Type B pancreatic cell (in vitro differentiated cells): Measurements from ENCODE around the gene FAM107A. TPM values are rescaled to one million over a fixed set of nuclear protein-coding genes. Genes with fewer than 3 reads are reported as not detected.
A peak's percentile ranks its signal among the peaks of the same experiment; 100 is the strongest.

Experiments used
- DNase-seq: peaks from one replicate; pipeline ENCODE4 v3.0.0; 2021; ENCODE audit warnings: mixed read lengths; ENCODE audit not compliant: unreplicated experiment; ENCODE audit errors: extremely low spot score
- H3K27ac Mint-ChIP-seq: 2 replicates; pipeline ENCODE4 v1.8.0; 2021; ENCODE audit warnings: mild to moderate bottlenecking, mixed read lengths
- H3K27me3 Mint-ChIP-seq: 2 replicates; pipeline ENCODE4 v1.8.0; 2021; ENCODE audit warnings: mixed read lengths
- H3K36me3 Mint-ChIP-seq: 2 replicates; pipeline ENCODE4 v1.8.0; 2021; ENCODE audit warnings: mixed read lengths
- H3K4me1 Mint-ChIP-seq: one replicate; pipeline ENCODE4 v1.8.0; 2021; ENCODE audit warnings: mixed read lengths; ENCODE audit not compliant: unreplicated experiment
- H3K4me3 Mint-ChIP-seq: 2 replicates; pipeline ENCODE4 v1.8.0; 2021; ENCODE audit warnings: mild to moderate bottlenecking, mixed read lengths
- H3K9me3 Mint-ChIP-seq: 2 replicates; pipeline ENCODE4 v1.8.0; 2021; ENCODE audit warnings: mixed read lengths
- CTCF ChIP-seq: fragments of 200-600 bp; sonication (generic); conservative IDR thresholded peaks from 2 replicates; pipeline ENCODE4 v1.5.0; 2021; ENCODE audit warnings: antibody characterized with exemption, mild to moderate bottlenecking
- total RNA-seq: library from RNA; stranded (reverse); gene quantifications from 2 replicates; pipeline ENCODE4 v1.2.1, GENCODE V29; 2021; ENCODE audit warnings: low replicate concordance

The FAM107A gene
- total RNA-seq, 1 donor from 2014 or later: 2.9 TPM

GRCh38 chr3:58522759-58523425 lies 54.3 kb downstream of the FAM107A start:
- no peak for TF ChIP-seq CTCF
- no peak overlapping the region for H3K27ac Mint-ChIP-seq
- no peak overlapping the region for H3K4me3 Mint-ChIP-seq
- H3K27me3 Mint-ChIP-seq: no peaks in the 10 kb centered on the region
- H3K9me3 Mint-ChIP-seq: no peaks in the 10 kb centered on the region
- peaks cover 32% of the 10 kb centered on the region for H3K4me1 Mint-ChIP-seq
- H3K36me3 Mint-ChIP-seq: no peaks in the 10 kb centered on the region
- DNase-seq: no peak

DNA sequence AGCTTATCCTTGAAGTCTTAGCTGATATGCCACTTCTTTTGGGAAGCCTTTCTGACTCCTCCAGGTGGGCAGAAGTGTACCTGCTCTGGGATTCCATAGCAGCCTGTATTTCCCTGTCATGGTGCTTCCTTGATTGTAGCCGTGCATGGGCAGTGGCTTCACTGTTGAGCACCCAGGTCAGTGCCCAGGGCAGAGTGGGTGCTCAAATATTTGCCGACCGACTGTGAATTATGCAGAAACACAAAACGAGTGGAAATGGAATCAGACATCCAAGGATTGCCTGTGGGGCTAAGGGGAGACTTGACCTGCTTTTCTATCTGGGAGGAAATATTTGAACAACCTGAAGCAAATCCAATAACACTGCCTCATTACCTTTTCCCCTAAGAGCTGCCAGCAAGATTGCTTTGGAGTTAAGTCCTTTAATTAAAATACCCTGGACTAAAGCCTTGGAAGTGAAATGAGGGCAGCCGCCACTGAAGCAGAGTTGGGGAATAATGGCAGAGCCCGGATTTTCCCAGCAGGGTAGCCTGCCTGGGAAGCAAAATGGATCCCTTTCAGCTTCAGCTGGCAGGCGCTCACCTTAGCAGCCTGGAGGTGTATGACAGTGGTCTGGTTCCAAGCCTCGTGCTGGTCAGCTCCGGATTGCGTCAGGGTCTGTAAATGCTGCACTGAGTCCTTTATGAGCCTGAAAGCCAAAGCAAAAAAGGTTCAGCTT lies 55.1 kb downstream of the FAM107A start:
- Mint-ChIP-seq H3K4me1 (peaks cover 34% of the 10 kb centered on the region), H3K27ac (peak overlapping the region; percentile 32)

GRCh38 chr3:58521336-58521670 lies 55.9 kb downstream of the FAM107A start:
- no peaks in the 10 kb centered on the region for H3K36me3 Mint-ChIP-seq
- H3K4me3 Mint-ChIP-seq: no peak overlapping the region
- peaks cover 36% of the 10 kb centered on the region for H3K4me1 Mint-ChIP-seq
- DNase-seq: no peak
- no peak for TF ChIP-seq CTCF
- no peaks in the 10 kb centered on the region for H3K27me3 Mint-ChIP-seq
- H3K9me3 Mint-ChIP-seq: no peaks in the 10 kb centered on the region
- H3K27ac Mint-ChIP-seq: peak overlapping the region; percentile 32

More for the DNA sequence above, 55.1 kb downstream of the FAM107A start:
- no peak for TF ChIP-seq CTCF
- Mint-ChIP-seq H3K4me3 (no peak overlapping the region), H3K9me3 (no peaks in the 10 kb centered on the region), H3K36me3 (no peaks in the 10 kb centered on the region), H3K27me3 (no peaks in the 10 kb centered on the region)
- DNase-seq: no peak

- no peaks in the 10 kb centered on the region for H3K36me3 Mint-ChIP-seq
- H3K4me3 Mint-ChIP-seq: peak overlapping the region; percentile 36
- peaks cover 36% of the 10 kb centered on the region for H3K4me1 Mint-ChIP-seq
- no peak for DNase-seq
- no peaks in the 10 kb centered on the region for H3K9me3 Mint-ChIP-seq
- TF ChIP-seq CTCF: no peak
- H3K27ac Mint-ChIP-seq: peak overlapping the region; percentile 43
- no peaks in the 10 kb centered on the region for H3K27me3 Mint-ChIP-seq
Observed at GRCh38 chr3:58520403-58521335, 56.5 kb downstream of the FAM107A start.

DNA sequence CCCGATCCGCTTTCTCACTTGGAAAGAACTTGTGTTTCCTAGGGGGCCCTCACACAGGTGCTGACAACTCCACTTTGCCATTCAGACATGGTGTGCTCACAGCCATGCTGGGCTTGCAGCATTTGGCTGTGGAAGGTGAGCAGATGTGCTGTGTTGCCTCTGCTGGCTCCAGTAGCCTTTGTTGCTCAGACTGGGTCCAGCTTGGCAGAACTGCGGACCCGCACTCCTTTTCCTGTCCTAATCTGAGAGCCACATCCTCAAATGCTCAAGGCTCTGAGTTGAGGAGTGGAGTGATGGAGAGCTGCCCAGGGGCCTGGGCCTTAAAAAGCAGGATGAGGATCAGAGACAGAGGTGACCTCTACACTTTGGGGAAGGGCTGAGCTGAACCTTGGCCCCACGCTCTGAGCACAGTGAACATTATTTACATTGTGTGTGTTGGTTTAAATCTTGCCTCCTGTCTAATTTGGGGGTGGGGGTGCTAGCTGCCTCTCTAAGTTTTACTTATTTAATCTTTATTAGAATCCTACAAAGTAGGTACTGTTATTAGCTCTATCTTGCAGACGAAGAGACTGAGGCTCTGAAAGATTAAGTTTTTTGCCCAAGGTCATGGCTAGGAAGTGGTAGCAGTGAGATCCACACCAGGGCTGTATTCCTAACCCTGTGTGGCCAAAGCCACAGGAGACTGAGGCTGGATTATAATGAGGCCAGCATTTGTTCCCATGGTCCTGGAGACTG lies 57.4 kb downstream of the FAM107A start:
- DNase-seq: no peak
- no peaks in the 10 kb centered on the region for H3K27me3 Mint-ChIP-seq
- H3K4me3 Mint-ChIP-seq: peak overlapping the region; percentile 22
- peaks cover 36% of the 10 kb centered on the region for H3K4me1 Mint-ChIP-seq
- no peaks in the 10 kb centered on the region for H3K9me3 Mint-ChIP-seq
- peak overlapping the region; percentile 64 for H3K27ac Mint-ChIP-seq
- H3K36me3 Mint-ChIP-seq: no peaks in the 10 kb centered on the region
- no peak for TF ChIP-seq CTCF
